WTC11 (cell line): ENCODE data around the gene KIAA1328.

Experiments
- NR3C1 ChIP-seq: sonication (generic); formaldehyde crosslinking; conservative IDR thresholded peaks from 2 replicates; pipeline ENCODE4 v1.8.1; 2023; ENCODE audit warnings: low read depth, mild to moderate bottlenecking, missing genetic modification reagents
- TF ChIP-seq, protein P1 (sequence below): fragments of 200-600 bp; IDR thresholded peaks from 2 replicates; pipeline ENCODE4 v1.8.0; 2022; ENCODE audit warnings: antibody characterized with exemption
- TF ChIP-seq, protein P2 (sequence below): sonication (generic); formaldehyde crosslinking; IDR thresholded peaks from 2 replicates; pipeline ENCODE4 v1.8.1; 2022; ENCODE audit warnings: low read depth, missing genetic modification reagents, borderline replicate concordance

DNA sequence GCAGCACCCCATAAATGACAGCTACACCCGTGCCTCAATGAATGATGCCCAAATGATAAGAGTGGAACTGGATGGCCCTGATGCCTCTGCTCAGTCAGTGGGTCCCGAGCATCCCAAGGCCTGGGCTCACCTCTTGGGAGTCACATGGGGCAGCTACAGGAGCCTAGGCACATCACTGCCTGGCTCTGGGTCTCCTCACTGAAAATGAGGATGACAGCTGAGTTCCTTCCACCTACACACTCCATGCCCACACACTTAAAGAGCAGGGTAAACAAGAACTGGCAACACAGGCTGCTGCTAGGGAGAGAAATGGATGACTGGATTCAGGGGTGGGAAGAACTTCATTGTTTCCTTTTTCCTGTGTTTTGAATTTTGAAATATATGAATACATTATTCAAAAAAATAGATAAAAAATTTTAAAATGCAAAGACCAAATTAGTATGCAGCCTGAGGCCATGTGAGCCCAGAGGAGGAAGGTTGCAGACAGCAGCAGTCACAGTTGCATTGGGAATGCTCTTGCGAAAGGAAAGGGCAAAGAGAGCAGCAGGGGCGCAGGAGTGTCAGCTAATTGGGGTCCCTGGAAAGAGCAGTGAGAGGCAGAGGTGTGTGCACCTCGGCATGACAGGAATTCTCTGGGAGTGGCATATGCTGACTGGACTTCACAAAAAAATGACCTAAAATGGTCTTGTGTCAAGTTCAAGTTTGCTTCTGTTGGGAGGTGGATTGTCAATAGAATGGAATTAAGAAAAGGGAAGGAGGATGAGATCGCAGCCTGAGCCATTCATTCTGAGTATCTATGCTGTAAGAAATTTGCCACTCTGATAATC is 409.6 kb downstream of the KIAA1328 start:
- TF ChIP-seq, protein P1, sequence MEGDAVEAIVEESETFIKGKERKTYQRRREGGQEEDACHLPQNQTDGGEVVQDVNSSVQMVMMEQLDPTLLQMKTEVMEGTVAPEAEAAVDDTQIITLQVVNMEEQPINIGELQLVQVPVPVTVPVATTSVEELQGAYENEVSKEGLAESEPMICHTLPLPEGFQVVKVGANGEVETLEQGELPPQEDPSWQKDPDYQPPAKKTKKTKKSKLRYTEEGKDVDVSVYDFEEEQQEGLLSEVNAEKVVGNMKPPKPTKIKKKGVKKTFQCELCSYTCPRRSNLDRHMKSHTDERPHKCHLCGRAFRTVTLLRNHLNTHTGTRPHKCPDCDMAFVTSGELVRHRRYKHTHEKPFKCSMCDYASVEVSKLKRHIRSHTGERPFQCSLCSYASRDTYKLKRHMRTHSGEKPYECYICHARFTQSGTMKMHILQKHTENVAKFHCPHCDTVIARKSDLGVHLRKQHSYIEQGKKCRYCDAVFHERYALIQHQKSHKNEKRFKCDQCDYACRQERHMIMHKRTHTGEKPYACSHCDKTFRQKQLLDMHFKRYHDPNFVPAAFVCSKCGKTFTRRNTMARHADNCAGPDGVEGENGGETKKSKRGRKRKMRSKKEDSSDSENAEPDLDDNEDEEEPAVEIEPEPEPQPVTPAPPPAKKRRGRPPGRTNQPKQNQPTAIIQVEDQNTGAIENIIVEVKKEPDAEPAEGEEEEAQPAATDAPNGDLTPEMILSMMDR: no peak
- no peak for TF ChIP-seq NR3C1 (CRISPR knock-in tag)
- TF ChIP-seq, protein P2, sequence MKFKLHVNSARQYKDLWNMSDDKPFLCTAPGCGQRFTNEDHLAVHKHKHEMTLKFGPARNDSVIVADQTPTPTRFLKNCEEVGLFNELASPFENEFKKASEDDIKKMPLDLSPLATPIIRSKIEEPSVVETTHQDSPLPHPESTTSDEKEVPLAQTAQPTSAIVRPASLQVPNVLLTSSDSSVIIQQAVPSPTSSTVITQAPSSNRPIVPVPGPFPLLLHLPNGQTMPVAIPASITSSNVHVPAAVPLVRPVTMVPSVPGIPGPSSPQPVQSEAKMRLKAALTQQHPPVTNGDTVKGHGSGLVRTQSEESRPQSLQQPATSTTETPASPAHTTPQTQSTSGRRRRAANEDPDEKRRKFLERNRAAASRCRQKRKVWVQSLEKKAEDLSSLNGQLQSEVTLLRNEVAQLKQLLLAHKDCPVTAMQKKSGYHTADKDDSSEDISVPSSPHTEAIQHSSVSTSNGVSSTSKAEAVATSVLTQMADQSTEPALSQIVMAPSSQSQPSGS (CRISPR knock-in tag): no peak
